ENCODE results near the gene RBM33. TPM values are rescaled to one million over a fixed set of nuclear protein-coding genes. Genes with fewer than 3 reads are reported as not detected.

The RBM33 gene
- total RNA-seq, 1 experiment from 2014 or later: 80.5 TPM

- CTCF ChIA-PET: interaction anchor here (0.6 to 0.7 kb wide), 4 partner anchors 40 to 881 kb away, joined by 3 to 4 read pairs (median 3); no protein-coding TSS in a partner anchor
- POLR2A ChIA-PET: no interaction called here
- H3K4me3 Mint-ChIP-seq (ENCODE audit: unreplicated experiment): no peak overlapping the region
- intact Hi-C loops (cut with micrococcal nuclease): no loop called here
- peaks cover 10% of the 10 kb centered on the region for H3K36me3 Mint-ChIP-seq (ENCODE audit: insufficient read depth, unreplicated experiment)
- H3K27me3 Mint-ChIP-seq (ENCODE audit: insufficient read depth, unreplicated experiment): no peaks in the 10 kb centered on the region
- H3K4me1 Mint-ChIP-seq (ENCODE audit: insufficient read depth, unreplicated experiment): no peaks in the 10 kb centered on the region
- no peak for DNase-seq (ENCODE audit: unreplicated experiment)
- H3K27ac Mint-ChIP-seq (ENCODE audit: low read depth, unreplicated experiment): no peak overlapping the region
- peaks cover 45% of the 10 kb centered on the region for H3K9me3 Mint-ChIP-seq (ENCODE audit: unreplicated experiment)
- BruUV-seq (replicated peaks): no TSS peak
- TF ChIP-seq, protein P1, sequence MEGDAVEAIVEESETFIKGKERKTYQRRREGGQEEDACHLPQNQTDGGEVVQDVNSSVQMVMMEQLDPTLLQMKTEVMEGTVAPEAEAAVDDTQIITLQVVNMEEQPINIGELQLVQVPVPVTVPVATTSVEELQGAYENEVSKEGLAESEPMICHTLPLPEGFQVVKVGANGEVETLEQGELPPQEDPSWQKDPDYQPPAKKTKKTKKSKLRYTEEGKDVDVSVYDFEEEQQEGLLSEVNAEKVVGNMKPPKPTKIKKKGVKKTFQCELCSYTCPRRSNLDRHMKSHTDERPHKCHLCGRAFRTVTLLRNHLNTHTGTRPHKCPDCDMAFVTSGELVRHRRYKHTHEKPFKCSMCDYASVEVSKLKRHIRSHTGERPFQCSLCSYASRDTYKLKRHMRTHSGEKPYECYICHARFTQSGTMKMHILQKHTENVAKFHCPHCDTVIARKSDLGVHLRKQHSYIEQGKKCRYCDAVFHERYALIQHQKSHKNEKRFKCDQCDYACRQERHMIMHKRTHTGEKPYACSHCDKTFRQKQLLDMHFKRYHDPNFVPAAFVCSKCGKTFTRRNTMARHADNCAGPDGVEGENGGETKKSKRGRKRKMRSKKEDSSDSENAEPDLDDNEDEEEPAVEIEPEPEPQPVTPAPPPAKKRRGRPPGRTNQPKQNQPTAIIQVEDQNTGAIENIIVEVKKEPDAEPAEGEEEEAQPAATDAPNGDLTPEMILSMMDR (IDR thresholded peaks at IDR 0.05; ENCODE audit: unreplicated experiment): no peak
Measured at GRCh38 chr7:155637155-155637554, 7.3 kb upstream of the RBM33 start.

- no peaks in the 10 kb centered on the region for H3K27me3 Mint-ChIP-seq (ENCODE audit: insufficient read depth, unreplicated experiment)
- POLR2A ChIA-PET: no interaction called here
- TF ChIP-seq, protein P1 (IDR thresholded peaks at IDR 0.05; ENCODE audit: unreplicated experiment): no peak
- H3K4me1 Mint-ChIP-seq (ENCODE audit: insufficient read depth, unreplicated experiment): no peaks in the 10 kb centered on the region
- no peak overlapping the region for H3K27ac Mint-ChIP-seq (ENCODE audit: low read depth, unreplicated experiment)
- CTCF ChIA-PET: interaction anchor here (0.6 kb wide), 1 partner anchor 39 kb away, joined by 3 read pairs; no protein-coding TSS in a partner anchor
- BruUV-seq (replicated peaks): no TSS peak
- intact Hi-C loops (cut with micrococcal nuclease): no loop called here
- H3K36me3 Mint-ChIP-seq (ENCODE audit: insufficient read depth, unreplicated experiment): peaks cover 13% of the 10 kb centered on the region
- H3K4me3 Mint-ChIP-seq (ENCODE audit: unreplicated experiment): no peak overlapping the region
- peaks cover 45% of the 10 kb centered on the region for H3K9me3 Mint-ChIP-seq (ENCODE audit: unreplicated experiment)
- DNase-seq (ENCODE audit: unreplicated experiment): no peak
Measured at GRCh38 chr7:155638366-155638765, 6.1 kb upstream of the RBM33 start.

DNA sequence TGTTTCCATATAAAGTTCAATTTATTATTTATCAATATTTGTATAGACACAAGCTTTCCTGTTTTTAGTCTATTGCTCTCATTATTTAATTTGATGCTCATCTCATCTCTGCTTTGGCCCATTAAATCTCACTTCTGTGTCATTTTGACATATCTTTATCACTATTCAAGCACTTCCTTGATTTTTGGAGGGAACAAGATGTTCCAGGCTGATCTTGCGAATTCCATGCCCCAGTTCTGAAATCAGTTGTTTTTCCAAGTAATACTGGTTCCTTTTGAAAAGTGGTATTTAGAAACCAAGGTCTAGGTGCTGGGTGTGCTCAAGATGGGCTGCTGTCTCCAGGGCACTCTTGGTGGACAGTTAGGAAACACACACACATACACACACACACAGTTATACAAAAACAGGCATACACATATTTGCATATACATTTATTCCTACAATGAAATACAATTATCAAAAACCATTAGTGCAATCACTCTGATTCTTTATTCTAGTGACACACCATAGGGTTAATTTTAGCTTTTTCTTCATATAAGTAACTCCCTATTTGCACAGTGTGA is 4.4 kb upstream of the RBM33 start:
- Mint-ChIP-seq H3K27ac (ENCODE audit: low read depth, unreplicated experiment) (no peak overlapping the region), H3K4me1 (ENCODE audit: insufficient read depth, unreplicated experiment) (peaks cover 5% of the 10 kb centered on the region), H3K27me3 (ENCODE audit: insufficient read depth, unreplicated experiment) (no peaks in the 10 kb centered on the region), H3K4me3 (ENCODE audit: unreplicated experiment) (no peak overlapping the region), H3K36me3 (ENCODE audit: insufficient read depth, unreplicated experiment) (peaks cover 13% of the 10 kb centered on the region), H3K9me3 (ENCODE audit: unreplicated experiment) (peaks cover 45% of the 10 kb centered on the region)
- ChIA-PET POLR2A (no interaction called here), CTCF (no interaction called here)
- DNase-seq (ENCODE audit: unreplicated experiment): no peak
- TF ChIP-seq, protein P1 (IDR thresholded peaks at IDR 0.05; ENCODE audit: unreplicated experiment): no peak
- no TSS peak for BruUV-seq (replicated peaks)
- intact Hi-C loops (cut with micrococcal nuclease): no loop called here

- TF ChIP-seq, protein P1 (IDR thresholded peaks at IDR 0.05; ENCODE audit: unreplicated experiment): no peak
- H3K27me3 Mint-ChIP-seq (ENCODE audit: insufficient read depth, unreplicated experiment): no peaks in the 10 kb centered on the region
- intact Hi-C loops (cut with micrococcal nuclease): no loop called here
- no peak overlapping the region for H3K4me3 Mint-ChIP-seq (ENCODE audit: unreplicated experiment)
- POLR2A ChIA-PET: no interaction called here
- H3K27ac Mint-ChIP-seq (ENCODE audit: low read depth, unreplicated experiment): no peak overlapping the region
- no TSS peak for BruUV-seq (replicated peaks)
- DNase-seq (ENCODE audit: unreplicated experiment): no peak
- CTCF ChIA-PET: interaction anchor here (1.1 kb wide), 1 partner anchor 262 kb away, joined by 3 read pairs; no protein-coding TSS in a partner anchor
- H3K4me1 Mint-ChIP-seq (ENCODE audit: insufficient read depth, unreplicated experiment): peaks cover 8% of the 10 kb centered on the region
- H3K36me3 Mint-ChIP-seq (ENCODE audit: insufficient read depth, unreplicated experiment): peaks cover 13% of the 10 kb centered on the region
- peaks cover 43% of the 10 kb centered on the region for H3K9me3 Mint-ChIP-seq (ENCODE audit: unreplicated experiment)
Measured at GRCh38 chr7:155640629-155641028, 3.8 kb upstream of the RBM33 start.

All from MCF 10A (cell line).